GM21528 (cell line): ENCODE data around the gene MAMDC2.

Source experiments
- ATAC-seq: cut with Tn5 transposase; IDR thresholded peaks from one replicate; pipeline ENCODE4 v1.9.1; 2021; ENCODE audit warnings: mild to moderate bottlenecking, moderate library complexity; ENCODE audit not compliant: unreplicated experiment, low FRiP score

MAMDC2 gene

GRCh38 chr9:70255486-70255885 is 211.8 kb downstream of the MAMDC2 start:
- ATAC-seq = no peak

- ATAC-seq = no peak
Measured at GRCh38 chr9:70256123-70256551, 212.5 kb downstream of the MAMDC2 start.

- no peak for ATAC-seq
Measured at GRCh38 chr9:70257502-70257901, 213.9 kb downstream of the MAMDC2 start.

GRCh38 chr9:70257991-70258691 is 214.5 kb downstream of the MAMDC2 start:
- ATAC-seq = peak; percentile 64

- peak; percentile 92 for ATAC-seq
Measured at GRCh38 chr9:70258692-70259511, 215.3 kb downstream of the MAMDC2 start, which contains the start of gene SMC5. TSS of gene SMC5 (plus strand) at chr9:70258978. CDS start at chr9:70259079, 101 bp downstream.

- ATAC-seq = no peak
Measured at GRCh38 chr9:70259512-70259802, 215.8 kb downstream of the MAMDC2 start.

- no peak for ATAC-seq
Measured at GRCh38 chr9:70260007-70260443, 216.4 kb downstream of the MAMDC2 start.

GRCh38 chr9:70260606-70261005 is 217.0 kb downstream of the MAMDC2 start:
- no peak for ATAC-seq

GRCh38 chr9:70261131-70261870 is 217.7 kb downstream of the MAMDC2 start:
- no peak for ATAC-seq

- ATAC-seq = no peak
Measured at GRCh38 chr9:70262366-70262765, 218.7 kb downstream of the MAMDC2 start.

GRCh38 chr9:70262948-70263347 is 219.3 kb downstream of the MAMDC2 start:
- no peak for ATAC-seq

- ATAC-seq = no peak
Measured at GRCh38 chr9:70263421-70263820, 219.8 kb downstream of the MAMDC2 start.
